NB4 (cell line): Measurements from ENCODE around the gene FRZB.

Experiments used
- DNase-seq: peaks from one replicate; pipeline ENCODE4 v3.0.0; 2010; ENCODE audit warnings: low read depth
- H3K4me3 ChIP-seq: one replicate; pipeline ENCODE4 v1.5.1; 2011; ENCODE audit warnings: mild to moderate bottlenecking, low read depth, low read length, moderate library complexity
- MYC ChIP-seq: IDR thresholded peaks from 2 replicates; pipeline ENCODE4 v1.6.1; 2011; ENCODE audit warnings: low read depth, low read length
- POLR2A ChIP-seq: IDR thresholded peaks from 2 replicates; pipeline ENCODE4 v1.6.1; 2011; ENCODE audit warnings: mild to moderate bottlenecking; ENCODE audit not compliant: insufficient read length; ENCODE audit errors: extremely low read depth
- TF ChIP-seq, protein P1 (sequence below): IDR thresholded peaks from one replicate; pipeline ENCODE4 v1.5.1; 2012; ENCODE audit warnings: low read depth, low read length
- TF ChIP-seq, protein P2 (sequence below): IDR thresholded peaks from 2 replicates; pipeline ENCODE4 v1.6.1; 2011; ENCODE audit warnings: low read depth, low read length

The FRZB gene

DNA sequence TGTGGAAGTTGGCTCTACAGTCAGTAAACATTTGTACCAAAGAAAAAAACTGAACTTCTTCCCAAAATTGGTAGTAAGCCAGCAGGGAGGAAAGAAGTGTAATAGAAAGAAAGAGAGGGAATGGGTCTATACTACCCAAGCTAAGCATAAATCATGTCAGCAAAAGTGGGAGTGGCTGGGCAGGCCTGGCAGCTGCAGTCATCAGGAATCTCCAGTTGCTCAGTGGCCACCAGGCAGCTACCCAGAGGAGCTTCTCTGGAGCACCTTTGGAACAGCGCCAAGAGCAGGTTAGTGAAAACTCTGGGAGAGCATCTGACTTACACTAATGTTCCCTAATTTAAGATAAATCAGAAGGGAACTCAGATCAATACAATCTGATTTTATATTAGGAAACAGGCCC lies 14.3 kb downstream of the FRZB start:
- TF ChIP-seq, protein P1, sequence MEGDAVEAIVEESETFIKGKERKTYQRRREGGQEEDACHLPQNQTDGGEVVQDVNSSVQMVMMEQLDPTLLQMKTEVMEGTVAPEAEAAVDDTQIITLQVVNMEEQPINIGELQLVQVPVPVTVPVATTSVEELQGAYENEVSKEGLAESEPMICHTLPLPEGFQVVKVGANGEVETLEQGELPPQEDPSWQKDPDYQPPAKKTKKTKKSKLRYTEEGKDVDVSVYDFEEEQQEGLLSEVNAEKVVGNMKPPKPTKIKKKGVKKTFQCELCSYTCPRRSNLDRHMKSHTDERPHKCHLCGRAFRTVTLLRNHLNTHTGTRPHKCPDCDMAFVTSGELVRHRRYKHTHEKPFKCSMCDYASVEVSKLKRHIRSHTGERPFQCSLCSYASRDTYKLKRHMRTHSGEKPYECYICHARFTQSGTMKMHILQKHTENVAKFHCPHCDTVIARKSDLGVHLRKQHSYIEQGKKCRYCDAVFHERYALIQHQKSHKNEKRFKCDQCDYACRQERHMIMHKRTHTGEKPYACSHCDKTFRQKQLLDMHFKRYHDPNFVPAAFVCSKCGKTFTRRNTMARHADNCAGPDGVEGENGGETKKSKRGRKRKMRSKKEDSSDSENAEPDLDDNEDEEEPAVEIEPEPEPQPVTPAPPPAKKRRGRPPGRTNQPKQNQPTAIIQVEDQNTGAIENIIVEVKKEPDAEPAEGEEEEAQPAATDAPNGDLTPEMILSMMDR: no peak
- TF ChIP-seq MYC (no peak), POLR2A (no peak)
- TF ChIP-seq, protein P2, sequence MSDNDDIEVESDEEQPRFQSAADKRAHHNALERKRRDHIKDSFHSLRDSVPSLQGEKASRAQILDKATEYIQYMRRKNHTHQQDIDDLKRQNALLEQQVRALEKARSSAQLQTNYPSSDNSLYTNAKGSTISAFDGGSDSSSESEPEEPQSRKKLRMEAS: no peak
- H3K4me3 ChIP-seq: no peak overlapping the region
- DNase-seq: no peak

DNA sequence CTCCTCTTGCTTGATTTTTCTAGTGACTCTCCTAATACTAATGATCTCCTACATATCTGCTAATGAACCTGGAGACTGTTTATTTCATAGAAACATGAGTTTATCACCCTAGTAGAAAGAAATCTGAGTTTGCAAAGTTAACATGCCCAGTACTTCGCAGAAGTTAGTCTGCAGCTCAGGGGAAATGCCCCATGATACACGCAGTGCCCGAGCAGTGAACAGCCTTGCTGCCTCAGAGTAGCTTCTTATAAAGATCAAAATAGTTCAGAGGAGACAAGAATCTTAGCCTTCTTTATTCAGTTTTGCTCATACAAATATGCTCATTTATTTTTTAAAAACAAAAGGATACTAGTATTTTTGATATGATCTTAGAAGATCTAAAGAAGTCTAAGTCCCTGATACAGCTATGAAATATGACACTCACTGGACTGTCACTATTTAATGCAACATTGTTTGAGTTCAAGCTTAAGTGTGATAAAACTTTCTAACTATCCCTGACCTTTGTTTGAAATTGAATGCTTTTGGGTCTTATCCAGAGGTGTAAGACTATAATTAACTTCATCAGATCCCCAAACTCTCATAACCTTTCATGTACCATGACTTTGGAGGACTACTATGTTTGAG lies 20.5 kb downstream of the FRZB start:
- TF ChIP-seq, protein P2: no peak
- TF ChIP-seq POLR2A: no peak
- TF ChIP-seq, protein P1: no peak
- TF ChIP-seq MYC: no peak
- no peak overlapping the region for H3K4me3 ChIP-seq
- no peak for DNase-seq

DNA sequence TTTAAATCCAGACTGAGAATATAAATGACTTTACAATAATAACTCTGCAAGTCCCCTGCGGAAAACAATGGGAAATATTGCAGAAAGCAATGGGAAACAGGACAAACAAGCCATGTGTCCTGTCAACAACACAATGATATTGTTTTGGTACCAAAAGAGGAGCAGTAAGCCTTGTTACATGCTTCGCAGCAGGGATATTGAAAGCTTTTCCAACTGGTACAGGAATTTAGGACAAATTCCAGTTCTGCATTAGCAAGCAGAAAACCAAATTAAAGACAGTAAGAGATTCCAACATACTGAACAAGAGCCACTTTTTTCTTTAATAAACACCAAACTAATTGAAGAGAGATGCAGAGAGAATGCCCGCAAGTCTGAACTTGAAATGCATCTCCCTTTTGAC lies 30.0 kb downstream of the FRZB start:
- no peak overlapping the region for H3K4me3 ChIP-seq
- TF ChIP-seq, protein P1: no peak
- TF ChIP-seq MYC: no peak
- no peak for TF ChIP-seq POLR2A
- TF ChIP-seq, protein P2: no peak
- no peak for DNase-seq

DNA sequence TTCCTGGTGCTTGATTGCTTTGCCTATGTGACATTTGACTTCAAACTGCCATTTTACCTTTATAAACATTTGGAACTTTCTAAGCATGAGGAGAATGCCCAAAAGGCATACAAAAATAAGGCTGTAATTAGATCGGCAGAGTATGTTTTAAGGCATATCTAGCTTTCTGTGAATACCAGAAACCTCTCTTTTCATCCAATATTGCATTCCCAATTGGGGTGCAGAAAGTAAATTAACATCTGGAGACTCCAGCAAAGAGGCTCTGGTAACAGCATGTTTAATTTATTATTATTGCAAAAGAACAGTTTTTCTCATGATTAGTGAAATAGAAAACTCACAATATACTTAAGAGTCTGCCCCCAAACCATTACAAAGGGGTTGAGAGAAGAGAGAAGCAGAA lies 32.1 kb downstream of the FRZB start:
- TF ChIP-seq, protein P2: no peak
- TF ChIP-seq, protein P1: no peak
- TF ChIP-seq POLR2A (no peak), MYC (no peak)
- no peak for DNase-seq
- no peak overlapping the region for H3K4me3 ChIP-seq

DNA sequence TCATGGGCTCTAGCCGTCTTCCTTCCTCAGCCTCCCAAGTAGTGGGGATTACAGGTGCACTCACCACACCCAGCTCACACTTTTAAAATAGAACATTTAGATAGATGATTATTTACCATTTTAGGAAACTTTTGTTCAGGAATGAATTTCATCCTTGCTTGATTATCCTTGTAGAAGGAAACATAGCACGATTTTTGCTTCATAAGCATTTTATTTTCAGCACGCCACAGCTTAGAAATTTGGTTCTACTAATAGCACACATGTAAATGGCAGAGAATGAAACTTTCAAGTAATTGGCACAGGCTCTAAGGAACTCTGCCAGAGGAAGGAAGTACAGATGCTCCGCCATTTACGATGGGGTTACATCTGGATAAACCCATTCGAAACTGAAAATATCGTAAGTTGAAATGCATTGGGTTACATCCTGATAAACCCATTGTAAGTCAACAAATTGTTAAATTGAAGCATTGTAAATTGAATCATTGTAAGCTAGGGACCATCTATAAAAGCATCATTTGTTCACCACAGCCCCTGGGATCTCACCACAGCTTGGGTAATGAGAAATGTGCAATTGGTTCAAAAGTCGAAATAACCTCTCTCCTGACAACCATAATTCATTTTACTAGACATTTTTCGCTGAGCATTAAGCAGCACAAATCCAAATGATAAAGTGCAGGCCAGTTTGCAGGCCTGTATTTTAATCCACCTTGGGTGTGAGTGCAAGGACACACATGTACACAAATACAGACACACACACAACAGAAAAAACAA lies 33.2 kb downstream of the FRZB start:
- no peak overlapping the region for H3K4me3 ChIP-seq
- no peak for DNase-seq
- TF ChIP-seq, protein P2: no peak
- TF ChIP-seq, protein P1: no peak
- TF ChIP-seq MYC (no peak), POLR2A (no peak)

DNA sequence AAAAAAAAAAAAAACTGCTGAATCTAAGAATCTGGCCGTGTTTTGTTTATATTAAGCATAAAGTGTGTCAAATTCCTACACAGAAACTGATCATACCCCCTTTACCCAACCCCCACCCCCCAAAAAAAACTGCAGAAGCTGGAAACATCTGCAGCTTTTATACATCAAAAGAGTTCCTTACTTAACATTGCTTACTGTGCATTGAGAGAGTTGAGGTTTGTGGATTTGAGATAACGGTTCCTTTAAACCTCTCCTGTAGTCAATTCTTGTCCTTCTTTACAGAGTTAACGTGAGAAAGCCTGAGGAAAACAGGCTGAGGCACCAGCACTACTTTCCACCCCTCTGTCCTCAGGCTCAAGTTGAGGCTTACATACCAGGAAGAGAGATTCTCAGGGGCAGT lies 34.5 kb downstream of the FRZB start:
- H3K4me3 ChIP-seq: no peak overlapping the region

More for the DNA sequence above, 34.5 kb downstream of the FRZB start:
- TF ChIP-seq, protein P2: no peak
- TF ChIP-seq POLR2A: no peak
- TF ChIP-seq, protein P1: no peak
- no peak for TF ChIP-seq MYC
- no peak for DNase-seq
